Astrocyte (in vitro differentiated cells and primary cell): ENCODE measurements around the gene CDC25B. TPM values are rescaled to one million over a fixed set of nuclear protein-coding genes. Genes with fewer than 3 reads are reported as not detected.

Experiments
- DNase-seq: peaks from one replicate; pipeline ENCODE4 v3.0.0-alpha.2; 2010; ENCODE audit warnings: low read depth
- FAIRE-seq: peaks from 2 replicates; lab custom pipeline; 2011; peaks lifted over from hg19 to GRCh38; lab: Jason Lieb, UNC
- H2AFZ ChIP-seq: 2 replicates; pipeline ENCODE4 v1.6.0; 2012; ENCODE audit warnings: low read depth, low read length, inconsistent platforms
- H3K27ac ChIP-seq: 2 replicates; pipeline ENCODE4 v1.5.1; 2011; ENCODE audit warnings: low read depth, low read length, inconsistent platforms
- H3K27me3 ChIP-seq: 2 replicates; pipeline ENCODE4 v1.6.0; 2011; ENCODE audit warnings: low read length, inconsistent platforms; ENCODE audit not compliant: insufficient read depth
- H3K36me3 ChIP-seq: 2 replicates; pipeline ENCODE4 v1.5.1; 2011; ENCODE audit warnings: low read length, inconsistent platforms; ENCODE audit not compliant: insufficient read depth
- H3K4me1 ChIP-seq: 2 replicates; pipeline ENCODE4 v1.5.1; 2011; ENCODE audit warnings: low read length, inconsistent platforms; ENCODE audit not compliant: insufficient read depth
- H3K4me2 ChIP-seq: 2 replicates; pipeline ENCODE4 v1.6.0; 2012; ENCODE audit warnings: low read length, inconsistent platforms
- H3K4me3 ChIP-seq: 2 replicates; pipeline ENCODE4 v1.5.1; 2011; ENCODE audit warnings: low read depth, mild to moderate bottlenecking, low read length, inconsistent platforms; ENCODE audit not compliant: insufficient read depth
- H3K79me2 ChIP-seq: 2 replicates; pipeline ENCODE4 v1.6.0; 2012; ENCODE audit warnings: mild to moderate bottlenecking, low read length, inconsistent platforms; ENCODE audit not compliant: insufficient read depth
- H3K9ac ChIP-seq: 2 replicates; pipeline ENCODE4 v1.6.0; 2012; ENCODE audit warnings: mild to moderate bottlenecking, low read length, inconsistent platforms
- H3K9me3 ChIP-seq: 2 replicates; pipeline ENCODE4 v1.5.1; 2012; ENCODE audit warnings: low read depth, mild to moderate bottlenecking, low read length, inconsistent platforms; ENCODE audit not compliant: insufficient read depth
- H4K20me1 ChIP-seq: 2 replicates; pipeline ENCODE4 v1.6.0; 2012; ENCODE audit warnings: low read length, inconsistent platforms; ENCODE audit not compliant: insufficient read depth
- H3K27ac Mint-ChIP-seq: one replicate; pipeline ENCODE4 v1.8.0; 2021; ENCODE audit warnings: mild to moderate bottlenecking, mixed read lengths; ENCODE audit not compliant: unreplicated experiment
- H3K27me3 Mint-ChIP-seq: one replicate; pipeline ENCODE4 v1.8.0; 2021; ENCODE audit warnings: low read depth, mixed read lengths; ENCODE audit not compliant: unreplicated experiment
- H3K36me3 Mint-ChIP-seq: one replicate; pipeline ENCODE4 v1.8.0; 2021; ENCODE audit warnings: low read depth, mixed read lengths; ENCODE audit not compliant: unreplicated experiment
- H3K4me1 Mint-ChIP-seq: one replicate; pipeline ENCODE4 v1.8.0; 2021; ENCODE audit warnings: low read depth, mixed read lengths; ENCODE audit not compliant: unreplicated experiment
- H3K4me3 Mint-ChIP-seq: one replicate; pipeline ENCODE4 v1.8.0; 2021; ENCODE audit warnings: mild to moderate bottlenecking, moderate library complexity, mixed read lengths; ENCODE audit not compliant: unreplicated experiment
- H3K9me3 Mint-ChIP-seq: one replicate; pipeline ENCODE4 v1.8.0; 2021; ENCODE audit warnings: mild to moderate bottlenecking, mixed read lengths; ENCODE audit not compliant: unreplicated experiment
- EZH2 ChIP-seq: IDR thresholded peaks from 2 replicates; pipeline ENCODE4 v1.6.1; 2012; ENCODE audit warnings: mild to moderate bottlenecking, low read length, inconsistent platforms; ENCODE audit not compliant: insufficient read depth
- total RNA-seq: library from RNA; stranded (reverse); gene quantifications from 2 replicates; pipeline ENCODE4 v1.2.1, GENCODE V29; 2021
- TF ChIP-seq, protein P1 (sequence below): IDR thresholded peaks from 2 replicates; pipeline ENCODE4 v1.5.1; 2011; ENCODE audit warnings: low read depth, mild to moderate bottlenecking, inconsistent platforms, low read length, moderate library complexity; ENCODE audit not compliant: insufficient read depth

The CDC25B gene
- total RNA-seq, 1 donor from 2014 or later: 8.5 TPM

DNA sequence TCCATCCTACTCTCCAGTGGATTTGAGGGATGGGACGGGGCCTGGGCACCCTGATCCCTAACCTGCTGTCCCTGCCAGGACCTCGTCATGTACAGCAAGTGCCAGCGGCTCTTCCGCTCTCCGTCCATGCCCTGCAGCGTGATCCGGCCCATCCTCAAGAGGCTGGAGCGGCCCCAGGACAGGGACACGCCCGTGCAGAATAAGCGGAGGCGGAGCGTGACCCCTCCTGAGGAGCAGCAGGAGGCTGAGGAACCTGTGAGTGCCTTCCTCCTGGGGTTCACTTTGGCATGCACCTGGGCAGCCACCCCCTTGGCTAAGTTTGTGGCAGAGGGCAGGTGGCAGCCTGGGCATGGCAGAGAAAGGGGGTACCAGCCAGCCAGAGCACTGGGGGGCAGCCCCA, 5.7 kb downstream of the CDC25B start:
- Histone ChIP-seq H3K4me2 (no peak overlapping the region), H3K27ac (no peak overlapping the region), H3K4me3 (no peak overlapping the region), H3K9ac (no peak overlapping the region), H3K4me1 (peaks cover 40% of the 10 kb centered on the region), H3K36me3 (peaks cover 17% of the 10 kb centered on the region), H3K79me2 (peaks cover 29% of the 10 kb centered on the region), H2AFZ (no peak overlapping the region), H4K20me1 (peaks cover 2% of the 10 kb centered on the region), H3K27me3 (no peaks in the 10 kb centered on the region), H3K9me3 (no peaks in the 10 kb centered on the region)
- DNase-seq: no peak
- no peak for FAIRE-seq
- H3K36me3 Mint-ChIP-seq: peaks cover 23% of the 10 kb centered on the region
- H3K4me3 Mint-ChIP-seq: no peak overlapping the region
- no peak overlapping the region for H3K27ac Mint-ChIP-seq
- TF ChIP-seq, protein P1, sequence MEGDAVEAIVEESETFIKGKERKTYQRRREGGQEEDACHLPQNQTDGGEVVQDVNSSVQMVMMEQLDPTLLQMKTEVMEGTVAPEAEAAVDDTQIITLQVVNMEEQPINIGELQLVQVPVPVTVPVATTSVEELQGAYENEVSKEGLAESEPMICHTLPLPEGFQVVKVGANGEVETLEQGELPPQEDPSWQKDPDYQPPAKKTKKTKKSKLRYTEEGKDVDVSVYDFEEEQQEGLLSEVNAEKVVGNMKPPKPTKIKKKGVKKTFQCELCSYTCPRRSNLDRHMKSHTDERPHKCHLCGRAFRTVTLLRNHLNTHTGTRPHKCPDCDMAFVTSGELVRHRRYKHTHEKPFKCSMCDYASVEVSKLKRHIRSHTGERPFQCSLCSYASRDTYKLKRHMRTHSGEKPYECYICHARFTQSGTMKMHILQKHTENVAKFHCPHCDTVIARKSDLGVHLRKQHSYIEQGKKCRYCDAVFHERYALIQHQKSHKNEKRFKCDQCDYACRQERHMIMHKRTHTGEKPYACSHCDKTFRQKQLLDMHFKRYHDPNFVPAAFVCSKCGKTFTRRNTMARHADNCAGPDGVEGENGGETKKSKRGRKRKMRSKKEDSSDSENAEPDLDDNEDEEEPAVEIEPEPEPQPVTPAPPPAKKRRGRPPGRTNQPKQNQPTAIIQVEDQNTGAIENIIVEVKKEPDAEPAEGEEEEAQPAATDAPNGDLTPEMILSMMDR: no peak
- no peak for TF ChIP-seq EZH2
- H3K4me1 Mint-ChIP-seq: peaks cover 16% of the 10 kb centered on the region
- H3K9me3 Mint-ChIP-seq: no peaks in the 10 kb centered on the region
- no peaks in the 10 kb centered on the region for H3K27me3 Mint-ChIP-seq

DNA sequence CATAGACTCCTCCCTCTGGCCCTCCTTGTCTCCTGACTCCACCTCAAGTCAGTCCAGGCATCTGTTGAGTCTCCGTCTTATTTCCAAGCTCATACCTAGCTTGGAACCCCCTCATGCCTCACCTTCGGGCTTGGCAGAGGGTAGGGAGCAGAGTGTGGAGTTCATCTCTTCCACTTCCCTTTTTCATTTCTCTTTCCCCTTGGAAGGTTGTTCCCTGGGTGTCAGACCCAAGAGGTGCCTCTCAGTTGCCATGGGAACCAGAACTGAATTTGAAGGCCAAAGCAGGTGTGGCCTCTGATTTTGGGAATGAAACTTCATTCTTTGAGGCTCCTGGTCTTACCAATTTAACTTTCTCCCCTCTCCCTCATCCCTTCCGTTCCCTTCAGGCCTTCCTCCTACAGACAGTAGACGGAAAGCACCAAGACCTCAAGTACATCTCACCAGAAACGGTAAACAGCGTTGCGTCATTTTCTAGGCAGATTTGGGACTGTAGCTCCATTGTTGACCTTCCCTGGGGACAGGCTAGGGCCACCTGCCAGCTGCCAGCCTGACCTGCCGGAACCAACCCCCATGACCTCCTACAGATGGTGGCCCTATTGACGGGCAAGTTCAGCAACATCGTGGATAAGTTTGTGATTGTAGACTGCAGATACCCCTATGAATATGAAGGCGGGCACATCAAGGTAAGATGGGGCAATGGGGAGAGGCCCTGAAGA, 6.6 kb downstream of the CDC25B start:
- Histone ChIP-seq H3K27me3 (no peaks in the 10 kb centered on the region), H2AFZ (no peak overlapping the region), H3K79me2 (peaks cover 21% of the 10 kb centered on the region), H3K4me3 (no peak overlapping the region), H3K4me1 (peaks cover 39% of the 10 kb centered on the region), H4K20me1 (no peaks in the 10 kb centered on the region), H3K9me3 (no peaks in the 10 kb centered on the region), H3K36me3 (peaks cover 17% of the 10 kb centered on the region), H3K9ac (no peak overlapping the region), H3K4me2 (no peak overlapping the region), H3K27ac (no peak overlapping the region)
- H3K27ac Mint-ChIP-seq: no peak overlapping the region
- H3K4me3 Mint-ChIP-seq: no peak overlapping the region
- peaks cover 16% of the 10 kb centered on the region for H3K4me1 Mint-ChIP-seq
- H3K9me3 Mint-ChIP-seq: no peaks in the 10 kb centered on the region
- TF ChIP-seq, protein P1: no peak
- DNase-seq (no peak), FAIRE-seq (no peak)
- no peaks in the 10 kb centered on the region for H3K27me3 Mint-ChIP-seq
- peaks cover 21% of the 10 kb centered on the region for H3K36me3 Mint-ChIP-seq

DNA sequence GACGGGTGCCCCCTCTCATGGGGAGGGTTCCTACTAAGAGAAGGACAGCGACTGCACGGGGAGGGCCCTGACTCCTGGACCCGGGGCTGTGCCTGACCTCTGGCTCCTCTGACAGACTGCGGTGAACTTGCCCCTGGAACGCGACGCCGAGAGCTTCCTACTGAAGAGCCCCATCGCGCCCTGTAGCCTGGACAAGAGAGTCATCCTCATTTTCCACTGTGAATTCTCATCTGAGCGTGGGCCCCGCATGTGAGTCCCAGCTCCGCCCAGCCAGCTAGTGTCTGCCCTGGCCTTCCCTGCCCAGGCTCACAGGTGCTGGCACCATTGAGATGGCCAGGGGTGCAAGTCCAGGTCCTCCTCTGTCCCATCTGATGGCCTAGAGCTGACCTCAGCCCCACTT, 7.2 kb downstream of the CDC25B start:
- H3K27me3 Mint-ChIP-seq: no peaks in the 10 kb centered on the region
- no peaks in the 10 kb centered on the region for H3K27me3 ChIP-seq
- no peak overlapping the region for H3K9ac ChIP-seq
- no peak for TF ChIP-seq EZH2
- TF ChIP-seq, protein P1: no peak
- peaks cover 39% of the 10 kb centered on the region for H3K4me1 ChIP-seq
- H2AFZ ChIP-seq: no peak overlapping the region
- peaks cover 20% of the 10 kb centered on the region for H3K36me3 Mint-ChIP-seq
- no peaks in the 10 kb centered on the region for H3K9me3 ChIP-seq
- H3K4me3 Mint-ChIP-seq: no peak overlapping the region
- H3K36me3 ChIP-seq: peaks cover 17% of the 10 kb centered on the region
- no peak overlapping the region for H3K27ac Mint-ChIP-seq
- H3K4me1 Mint-ChIP-seq: peaks cover 18% of the 10 kb centered on the region
- H3K79me2 ChIP-seq: peaks cover 15% of the 10 kb centered on the region
- no peak overlapping the region for H3K4me3 ChIP-seq
- no peaks in the 10 kb centered on the region for H4K20me1 ChIP-seq
- H3K27ac ChIP-seq: no peak overlapping the region
- no peaks in the 10 kb centered on the region for H3K9me3 Mint-ChIP-seq
- no peak for DNase-seq
- FAIRE-seq: no peak
- H3K4me2 ChIP-seq: no peak overlapping the region
